HL-60/S4 treated with phorbol 12-myristate 13-acetate at 8.2 ng/mL for 4 days and 3 days (cell line): Measurements from ENCODE around the gene ALDH1L1.

Experiments
- in situ Hi-C: fragments of 300-500 bp; cut with MboI; formaldehyde crosslinking; loops from 2 replicates; pipeline ENCODE4 v1.15.0; 2022; ENCODE audit warnings: low sequenced_read_pairs

The ALDH1L1 gene

GRCh38 chr3:126155819-126156218 lies 24.6 kb downstream of the ALDH1L1 start:
- in situ Hi-C loops, result no loop called here

- in situ Hi-C loops, result no loop called here
Measured at GRCh38 chr3:126155280-126155640, 25.1 kb downstream of the ALDH1L1 start.

DNA sequence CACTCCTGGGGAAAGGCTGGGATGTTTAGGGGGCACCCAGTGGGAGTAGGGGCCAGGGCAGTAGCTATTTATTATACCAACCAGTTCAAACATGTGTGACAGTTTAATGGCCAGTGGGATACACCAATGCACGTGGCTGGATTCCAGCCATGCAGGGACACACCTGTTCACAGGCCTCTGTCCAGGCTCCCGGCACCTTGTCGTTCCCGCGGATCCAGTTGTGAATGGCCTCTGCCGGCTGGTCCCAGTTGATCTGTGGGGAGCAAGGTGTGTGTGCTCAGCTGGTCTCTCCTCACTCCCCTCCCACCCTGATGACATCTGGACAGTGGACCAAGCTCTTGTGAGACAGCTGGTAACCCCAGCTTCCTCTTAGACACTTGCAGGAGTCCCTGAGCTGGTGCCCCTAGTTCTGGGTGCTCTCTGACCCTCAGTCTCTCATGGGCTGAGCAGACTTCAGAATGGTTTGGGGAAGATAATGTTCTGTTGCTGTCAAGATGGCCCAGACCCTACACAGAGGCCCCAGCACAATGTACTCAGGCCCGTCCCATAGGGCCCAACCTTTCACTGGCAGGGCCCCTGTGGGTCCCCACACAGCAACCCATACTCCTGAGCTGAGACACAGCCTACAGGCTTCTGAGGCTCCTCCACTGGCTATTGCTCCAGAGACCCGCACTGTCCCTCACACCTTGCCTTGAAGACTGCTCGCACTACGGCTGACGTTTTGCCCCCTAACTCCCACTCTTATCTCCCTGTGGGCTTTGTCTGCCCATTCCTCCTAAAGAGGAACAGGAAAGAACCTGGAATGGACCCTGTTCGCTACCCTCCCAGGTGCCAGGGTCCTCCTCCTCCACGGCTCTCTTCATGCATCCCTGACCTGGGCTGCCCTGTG lies 25.8 kb downstream of the ALDH1L1 start:
- in situ Hi-C loops, result no loop called here

DNA sequence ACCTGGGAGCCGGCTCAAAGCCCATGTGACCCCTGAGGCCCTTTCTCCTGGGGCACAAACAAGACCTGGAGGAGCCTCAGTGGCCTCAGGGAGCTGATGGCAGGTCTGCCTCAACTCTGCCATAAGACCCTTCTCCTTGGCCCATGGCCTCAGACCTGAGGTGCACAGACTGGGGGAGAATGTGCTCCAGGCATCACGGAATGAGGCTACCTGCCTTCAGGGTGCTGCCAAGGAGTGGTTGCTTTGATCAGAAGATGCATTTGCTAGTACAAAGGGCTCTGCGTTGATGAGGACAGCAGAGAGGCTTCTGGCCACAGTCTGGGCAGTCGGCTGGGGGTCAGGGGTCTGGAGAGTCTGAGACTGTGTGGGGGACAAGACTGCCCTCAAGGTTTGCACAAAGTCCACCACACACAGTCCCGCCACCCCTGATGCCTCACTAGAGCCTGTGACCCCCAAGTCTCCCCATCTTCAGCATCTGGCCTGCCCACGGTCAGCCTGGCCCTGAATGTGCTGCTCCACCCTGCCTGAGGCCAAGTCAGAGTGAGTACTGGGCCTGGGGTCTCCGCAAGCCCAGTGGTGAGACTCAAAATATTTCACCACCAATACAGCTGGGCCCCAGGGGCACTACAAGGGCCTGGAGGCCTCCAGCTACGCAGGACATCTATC lies 26.6 kb downstream of the ALDH1L1 start:
- in situ Hi-C loops, result no loop called here

GRCh38 chr3:126152901-126153694 lies 27.3 kb downstream of the ALDH1L1 start:
- in situ Hi-C loops, result no loop called here

DNA sequence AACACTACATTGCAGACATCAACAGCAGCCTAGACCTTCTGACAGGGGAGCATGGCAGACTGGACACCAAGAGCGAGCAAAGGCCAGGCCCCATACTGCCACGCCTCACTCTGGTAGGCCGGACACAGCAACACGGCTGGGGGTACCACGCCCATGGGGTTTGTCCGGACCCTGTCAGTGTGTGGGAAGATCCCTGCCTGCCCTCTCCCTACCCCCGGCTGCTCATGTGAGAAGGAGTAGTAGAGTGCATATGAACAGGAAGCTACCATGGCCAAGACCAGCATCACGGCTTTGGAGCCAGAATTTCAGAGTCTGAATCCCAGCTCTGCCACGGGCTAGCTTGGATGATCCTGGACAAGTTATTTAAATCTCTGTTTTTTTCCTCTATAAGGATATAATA lies 27.9 kb downstream of the ALDH1L1 start:
- in situ Hi-C loops, result no loop called here

DNA sequence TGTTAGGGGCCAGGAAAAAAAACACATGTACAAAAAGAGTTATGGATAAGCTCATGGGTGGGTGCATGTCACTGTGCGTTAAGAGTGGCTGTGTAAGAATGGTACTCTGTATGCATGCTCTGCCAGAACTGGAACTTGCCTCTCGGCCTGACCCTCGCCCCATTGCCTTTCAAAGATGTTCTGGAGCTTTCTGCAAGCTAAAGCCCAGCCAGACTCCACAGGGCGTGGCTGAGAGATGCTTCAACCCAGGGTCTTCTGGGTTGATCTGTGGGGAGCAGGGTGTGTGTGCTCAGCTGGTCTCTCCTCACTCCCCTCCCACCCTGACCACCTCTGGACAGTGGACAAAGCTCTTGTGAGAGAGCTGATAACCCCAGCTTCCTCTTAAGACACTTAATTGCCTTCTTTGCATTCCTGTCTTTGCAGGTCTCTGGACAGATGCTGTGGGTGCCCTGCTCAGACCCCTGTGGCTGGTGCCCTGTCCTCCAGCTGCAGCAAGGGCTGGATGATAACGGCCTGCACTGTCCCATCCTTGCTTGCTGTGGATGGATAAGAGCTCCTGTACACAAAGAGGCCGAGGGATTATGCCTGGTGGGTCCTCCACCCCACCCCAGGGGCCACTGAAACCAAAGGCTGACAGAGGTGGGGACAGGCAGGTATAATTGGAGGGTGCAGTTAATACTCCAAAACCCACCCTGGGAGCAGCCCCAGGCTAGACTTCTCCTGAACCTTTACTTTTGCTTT lies 28.7 kb downstream of the ALDH1L1 start:
- in situ Hi-C loops, result no loop called here

DNA sequence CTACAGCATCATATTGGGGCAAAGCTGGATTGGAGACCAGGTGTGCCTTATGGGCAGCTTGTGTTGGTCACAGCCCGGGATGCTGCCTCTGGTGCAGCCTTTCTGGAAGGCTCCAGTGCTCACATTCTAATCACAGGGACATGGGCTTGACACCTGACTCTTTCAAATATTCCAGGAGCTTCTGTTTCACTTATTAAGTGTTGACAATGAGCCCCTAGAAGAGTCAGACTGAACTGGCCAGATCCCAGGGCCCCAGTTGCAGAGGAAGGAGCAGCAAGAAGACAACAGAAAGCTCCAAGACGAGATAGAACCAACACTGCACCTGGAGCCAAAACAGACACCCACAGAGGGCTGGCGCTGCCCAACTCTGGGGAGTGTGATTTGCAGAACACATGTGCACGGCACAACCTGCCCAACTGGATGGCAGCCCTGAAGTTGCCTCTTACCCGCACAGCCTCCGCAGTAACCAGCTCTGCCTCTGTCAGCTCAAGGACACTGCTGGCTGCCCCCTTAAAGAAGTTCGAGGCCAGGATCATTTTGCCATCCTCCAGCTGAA lies 30.3 kb downstream of the ALDH1L1 start:
- in situ Hi-C loops, result no loop called here

DNA sequence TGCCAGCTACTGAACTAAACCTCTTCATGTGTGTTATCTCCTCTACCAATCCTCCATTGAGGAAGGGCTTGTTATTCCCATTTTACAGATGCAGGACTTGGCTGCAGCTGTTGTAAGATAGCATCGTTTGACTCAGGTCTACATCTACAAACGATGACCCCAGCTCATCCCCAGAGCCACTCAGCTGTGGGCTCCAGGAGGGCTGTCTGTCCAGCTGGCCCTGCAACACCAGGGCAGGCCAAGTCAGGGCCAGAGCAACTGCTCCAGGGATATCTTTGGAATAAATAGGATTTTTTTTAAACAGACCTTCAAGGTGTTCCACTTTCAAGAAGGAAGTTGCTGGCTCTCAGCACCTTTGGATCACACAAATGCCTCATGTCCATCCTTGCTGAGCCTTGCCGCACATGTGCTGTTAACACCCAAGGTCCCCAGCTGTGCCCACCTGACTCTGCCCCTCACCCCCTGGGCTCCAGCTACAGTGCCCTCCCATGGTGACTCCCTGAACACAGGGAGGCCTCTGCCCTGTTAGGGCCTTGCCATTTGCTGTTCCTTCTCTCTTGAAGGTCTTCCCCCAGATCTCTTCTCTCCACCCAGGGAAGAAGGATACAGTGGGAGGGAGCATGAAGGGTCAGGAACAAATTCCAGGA lies 31.0 kb downstream of the ALDH1L1 start:
- in situ Hi-C loops, result no loop called here

- in situ Hi-C loops, result no loop called here
Measured at GRCh38 chr3:126147932-126148683, 32.3 kb downstream of the ALDH1L1 start.

DNA sequence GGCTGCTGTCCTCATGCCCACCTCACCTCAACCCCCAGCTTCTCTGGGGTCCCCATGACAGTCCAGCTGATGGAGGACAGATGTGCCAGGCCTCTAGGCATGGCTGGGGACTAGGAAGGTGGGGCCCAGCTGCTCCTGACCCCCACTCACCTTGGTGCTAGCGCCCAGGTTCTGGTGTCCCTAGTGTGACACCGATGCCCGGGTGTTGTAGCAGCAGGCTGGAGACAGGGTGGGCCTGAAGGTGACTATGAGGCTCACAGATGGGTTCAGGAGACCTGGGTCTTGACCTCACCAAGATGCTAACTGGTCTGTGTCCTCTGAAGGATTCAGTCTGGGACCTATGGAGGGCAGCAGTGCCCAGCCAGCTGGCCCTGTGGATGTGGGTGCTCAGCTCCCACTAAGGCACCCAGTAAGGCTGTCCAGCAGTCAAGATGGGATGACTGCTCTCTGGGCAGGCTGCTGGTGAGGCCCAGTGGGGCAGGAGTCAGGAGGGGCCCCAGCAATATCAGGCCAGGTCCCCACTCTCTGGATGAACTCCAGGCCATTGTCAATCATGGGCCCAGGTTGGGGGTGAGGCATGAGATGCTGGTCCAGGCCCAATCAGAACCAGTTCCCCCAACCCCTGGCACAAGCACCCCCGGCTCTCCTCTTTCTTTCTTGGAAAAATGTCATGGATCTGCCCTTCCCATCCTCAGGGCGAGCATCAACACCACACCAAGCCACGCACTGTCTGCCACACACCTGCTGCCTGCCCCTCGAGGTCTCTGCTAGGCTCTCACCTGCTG lies 33.0 kb downstream of the ALDH1L1 start:
- in situ Hi-C loops, result no loop called here

- in situ Hi-C loops, result no loop called here
Measured at GRCh38 chr3:126146525-126147146, 33.8 kb downstream of the ALDH1L1 start.

DNA sequence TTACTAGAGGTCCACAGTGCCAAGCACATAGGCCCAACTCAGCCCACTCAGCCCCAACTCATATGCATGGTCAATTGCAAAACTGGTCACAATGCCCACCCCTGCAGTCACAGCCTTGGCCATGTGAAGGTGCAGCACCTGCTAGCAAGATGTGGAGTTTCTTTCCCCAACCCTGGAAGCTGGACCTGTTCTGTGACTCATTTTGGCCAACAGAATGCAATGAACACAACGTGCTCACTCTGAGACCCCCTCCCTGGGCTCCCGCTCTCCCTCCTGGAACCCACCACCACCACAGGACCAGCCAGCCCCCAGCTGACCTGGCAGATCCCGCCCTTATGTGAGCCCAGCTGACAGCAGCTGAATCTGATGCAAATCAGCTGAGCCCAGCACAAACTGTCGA lies 34.4 kb downstream of the ALDH1L1 start:
- in situ Hi-C loops, result no loop called here

- in situ Hi-C loops, result no loop called here
Measured at GRCh38 chr3:126142652-126143051, 37.7 kb downstream of the ALDH1L1 start.

DNA sequence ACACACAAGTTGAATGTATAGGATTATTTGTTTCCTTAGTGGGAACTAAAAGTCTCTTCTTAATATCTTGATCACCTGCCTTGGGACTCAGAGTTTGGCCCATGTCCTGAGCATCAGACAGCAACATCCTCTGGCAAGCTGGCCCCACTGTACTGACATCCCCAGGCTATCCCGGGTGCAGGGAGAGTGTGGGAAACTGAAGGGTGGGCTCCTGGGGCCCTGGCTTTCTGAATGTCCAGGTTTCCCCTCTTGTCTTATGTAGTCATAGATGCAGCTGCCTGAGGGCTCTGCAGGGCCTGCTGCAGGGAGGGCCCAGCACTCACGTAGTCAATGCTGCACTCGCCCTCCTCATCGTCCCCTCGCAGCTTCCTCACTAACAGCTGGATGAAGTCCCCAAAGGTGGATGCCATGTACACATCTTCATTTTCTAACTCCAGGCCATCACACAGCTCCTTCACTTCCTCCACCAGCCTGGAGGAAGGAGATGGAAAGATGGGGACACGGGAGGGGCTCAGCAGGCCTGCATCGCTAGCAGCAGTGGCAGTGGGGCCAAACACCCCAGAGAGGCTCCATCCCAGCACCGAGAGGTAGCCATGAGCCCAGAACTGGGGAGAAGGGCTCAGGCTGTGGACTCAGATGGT lies 42.8 kb downstream of the ALDH1L1 start:
- in situ Hi-C loops, result no loop called here

GRCh38 chr3:126136428-126137220 lies 43.8 kb downstream of the ALDH1L1 start:
- in situ Hi-C loops, result no loop called here
